Osteocyte (in vitro differentiated cells): Measurements from ENCODE around the gene CD82. TPM values are rescaled to one million over a fixed set of nuclear protein-coding genes. Genes with fewer than 3 reads are reported as not detected.
"Not testable (repeated sequence)": the region's sequence is repeated elsewhere in the genome, so short reads cannot be mapped to it uniquely, and the experiment has no call there.

ENCODE experiments used
- DNase-seq: peaks from one replicate; pipeline ENCODE4 v3.0.0; 2021; ENCODE audit warnings: mixed read lengths; ENCODE audit not compliant: unreplicated experiment; ENCODE audit errors: extremely low spot score
- H3K27ac Mint-ChIP-seq: one replicate; pipeline ENCODE4 v1.8.0; 2021; ENCODE audit warnings: mild to moderate bottlenecking, mixed read lengths; ENCODE audit not compliant: unreplicated experiment
- H3K27me3 Mint-ChIP-seq: one replicate; pipeline ENCODE4 v1.8.0; 2021; ENCODE audit warnings: mixed read lengths; ENCODE audit not compliant: unreplicated experiment
- H3K36me3 Mint-ChIP-seq: one replicate; pipeline ENCODE4 v1.8.0; 2021; ENCODE audit warnings: mixed read lengths; ENCODE audit not compliant: unreplicated experiment
- H3K4me1 Mint-ChIP-seq: one replicate; pipeline ENCODE4 v1.8.0; 2021; ENCODE audit warnings: mixed read lengths; ENCODE audit not compliant: unreplicated experiment
- H3K4me3 Mint-ChIP-seq: one replicate; pipeline ENCODE4 v1.8.0; 2021; ENCODE audit warnings: mild to moderate bottlenecking, moderate library complexity, mixed read lengths; ENCODE audit not compliant: unreplicated experiment
- H3K9me3 Mint-ChIP-seq: one replicate; pipeline ENCODE4 v1.8.0; 2021; ENCODE audit warnings: mixed read lengths; ENCODE audit not compliant: unreplicated experiment
- total RNA-seq: library from RNA; stranded (reverse); gene quantifications from 2 replicates; pipeline ENCODE4 v1.2.1, GENCODE V29; 2021
- TF ChIP-seq, protein P1 (sequence below): fragments of 200-600 bp; sonication (generic); IDR thresholded peaks from 2 replicates; pipeline ENCODE4 v1.5.0; 2021; ENCODE audit warnings: antibody characterized with exemption, mild to moderate bottlenecking, moderate library complexity

The CD82 gene
- total RNA-seq, 1 donor from 2014 or later: 34.6 TPM

DNA sequence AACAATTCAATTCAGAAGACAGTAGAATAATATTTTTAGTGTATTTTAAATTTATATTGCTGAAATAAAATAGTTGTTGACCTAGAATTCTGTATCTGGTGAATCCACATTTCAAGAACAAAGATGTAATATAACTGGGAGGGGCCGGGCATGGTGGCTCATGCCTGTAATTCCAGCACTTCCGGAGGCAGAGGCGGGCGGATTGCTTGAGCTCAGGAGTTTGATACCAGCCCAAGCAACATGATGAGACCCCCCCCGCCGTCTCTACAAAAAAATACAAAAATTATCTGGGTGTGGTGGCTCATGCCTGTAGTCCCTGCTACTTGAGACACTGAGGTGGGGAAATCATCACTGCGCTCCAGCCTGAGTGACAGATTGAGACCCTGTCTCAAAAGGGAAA is 72.6 kb downstream of the CD82 start:
- H3K36me3 Mint-ChIP-seq: peaks cover 4% of the 10 kb centered on the region
- peaks cover 6% of the 10 kb centered on the region for H3K9me3 Mint-ChIP-seq
- no peak for DNase-seq
- TF ChIP-seq, protein P1, sequence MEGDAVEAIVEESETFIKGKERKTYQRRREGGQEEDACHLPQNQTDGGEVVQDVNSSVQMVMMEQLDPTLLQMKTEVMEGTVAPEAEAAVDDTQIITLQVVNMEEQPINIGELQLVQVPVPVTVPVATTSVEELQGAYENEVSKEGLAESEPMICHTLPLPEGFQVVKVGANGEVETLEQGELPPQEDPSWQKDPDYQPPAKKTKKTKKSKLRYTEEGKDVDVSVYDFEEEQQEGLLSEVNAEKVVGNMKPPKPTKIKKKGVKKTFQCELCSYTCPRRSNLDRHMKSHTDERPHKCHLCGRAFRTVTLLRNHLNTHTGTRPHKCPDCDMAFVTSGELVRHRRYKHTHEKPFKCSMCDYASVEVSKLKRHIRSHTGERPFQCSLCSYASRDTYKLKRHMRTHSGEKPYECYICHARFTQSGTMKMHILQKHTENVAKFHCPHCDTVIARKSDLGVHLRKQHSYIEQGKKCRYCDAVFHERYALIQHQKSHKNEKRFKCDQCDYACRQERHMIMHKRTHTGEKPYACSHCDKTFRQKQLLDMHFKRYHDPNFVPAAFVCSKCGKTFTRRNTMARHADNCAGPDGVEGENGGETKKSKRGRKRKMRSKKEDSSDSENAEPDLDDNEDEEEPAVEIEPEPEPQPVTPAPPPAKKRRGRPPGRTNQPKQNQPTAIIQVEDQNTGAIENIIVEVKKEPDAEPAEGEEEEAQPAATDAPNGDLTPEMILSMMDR: no peak
- H3K4me3 Mint-ChIP-seq: no peak overlapping the region
- H3K27ac Mint-ChIP-seq: no peak overlapping the region
- peaks cover 4% of the 10 kb centered on the region for H3K4me1 Mint-ChIP-seq
- H3K27me3 Mint-ChIP-seq: peaks cover 67% of the 10 kb centered on the region

DNA sequence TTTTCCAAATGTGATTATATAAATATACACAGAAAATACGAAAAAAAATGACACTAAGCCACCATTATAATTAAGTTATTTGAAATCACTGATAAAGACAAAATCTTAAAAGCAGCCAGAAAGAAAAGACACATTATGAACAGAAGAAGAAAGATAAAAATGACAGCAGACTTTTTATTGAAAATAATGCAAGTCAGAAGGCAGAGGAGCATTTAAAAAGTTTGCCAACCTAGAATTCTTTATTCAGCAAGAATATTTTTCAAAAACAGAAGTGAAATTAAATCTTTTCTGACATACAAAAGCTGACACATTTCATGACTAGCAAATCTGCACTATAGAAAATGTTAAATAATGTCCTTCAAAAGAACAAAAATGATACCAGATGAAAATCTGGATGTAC is 77.8 kb downstream of the CD82 start:
- H3K36me3 Mint-ChIP-seq: peaks cover 7% of the 10 kb centered on the region
- TF ChIP-seq, protein P1: no peak
- peaks cover 86% of the 10 kb centered on the region for H3K27me3 Mint-ChIP-seq
- H3K4me3 Mint-ChIP-seq: no peak overlapping the region
- H3K27ac Mint-ChIP-seq: no peak overlapping the region
- no peaks in the 10 kb centered on the region for H3K4me1 Mint-ChIP-seq
- no peak for DNase-seq
- peaks cover 17% of the 10 kb centered on the region for H3K9me3 Mint-ChIP-seq

DNA sequence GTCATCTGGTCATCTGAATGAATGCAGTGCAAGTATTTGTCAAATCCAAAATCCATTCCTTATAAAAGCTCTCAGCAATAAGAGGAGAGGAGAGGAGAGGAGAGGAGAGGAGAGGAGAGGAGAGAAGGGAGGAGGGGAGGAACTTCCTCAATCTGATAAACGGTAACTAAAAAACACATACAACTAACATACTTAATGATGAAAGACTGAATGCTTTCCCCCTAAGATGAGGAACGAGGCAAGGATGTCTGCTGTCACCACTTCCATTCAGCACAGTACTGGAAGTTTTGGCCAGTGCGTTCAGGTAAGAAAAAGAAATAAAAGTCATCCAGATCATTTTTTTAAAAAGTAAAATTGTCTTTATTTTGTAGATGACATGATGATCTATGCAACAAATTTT is 80.4 kb downstream of the CD82 start:
- H3K27me3 Mint-ChIP-seq: peaks cover 82% of the 10 kb centered on the region
- TF ChIP-seq, protein P1: no peak
- H3K4me1 Mint-ChIP-seq: no peaks in the 10 kb centered on the region
- H3K4me3 Mint-ChIP-seq: no peak overlapping the region
- no peak for DNase-seq
- no peak overlapping the region for H3K27ac Mint-ChIP-seq
- peaks cover 17% of the 10 kb centered on the region for H3K9me3 Mint-ChIP-seq
- H3K36me3 Mint-ChIP-seq: peaks cover 7% of the 10 kb centered on the region

DNA sequence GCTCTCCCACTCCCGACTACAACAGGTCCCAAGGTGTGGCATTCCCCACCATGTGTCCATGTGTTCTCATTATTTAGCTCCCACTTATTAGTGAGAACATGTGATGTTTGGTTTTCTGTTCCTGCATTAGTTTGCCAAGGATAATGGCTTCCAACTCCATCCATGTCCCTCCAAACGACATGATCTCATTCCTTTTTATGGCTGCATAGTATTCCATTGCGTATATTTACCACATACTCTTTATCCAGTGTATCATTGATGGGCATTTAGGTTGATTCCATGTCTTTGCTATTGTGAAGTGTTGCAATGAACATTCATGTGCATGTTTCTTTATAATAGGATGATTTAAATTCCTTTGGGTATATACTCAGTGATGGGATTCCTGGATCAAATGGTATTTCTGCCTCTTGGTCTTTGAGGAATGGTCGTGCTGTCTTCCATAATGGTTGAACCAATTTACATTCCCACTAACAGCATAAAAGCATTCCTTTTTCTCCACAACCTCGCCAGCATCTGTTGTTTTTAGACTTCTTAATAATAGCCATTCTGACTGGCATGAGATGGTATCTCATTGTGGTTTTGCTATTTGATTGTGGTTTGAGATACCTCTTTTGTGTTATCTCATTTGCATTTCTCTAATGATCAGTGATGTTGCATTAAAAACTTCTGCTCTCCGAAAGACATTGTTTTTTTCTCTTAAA is 81.9 kb downstream of the CD82 start:
- H3K4me1 Mint-ChIP-seq, H3K4me3 Mint-ChIP-seq, DNase-seq, H3K27ac Mint-ChIP-seq, H3K36me3 Mint-ChIP-seq: not testable (repeated sequence)
- peaks cover 17% of the 10 kb centered on the region for H3K9me3 Mint-ChIP-seq
- H3K27me3 Mint-ChIP-seq: peaks cover 85% of the 10 kb centered on the region

DNA sequence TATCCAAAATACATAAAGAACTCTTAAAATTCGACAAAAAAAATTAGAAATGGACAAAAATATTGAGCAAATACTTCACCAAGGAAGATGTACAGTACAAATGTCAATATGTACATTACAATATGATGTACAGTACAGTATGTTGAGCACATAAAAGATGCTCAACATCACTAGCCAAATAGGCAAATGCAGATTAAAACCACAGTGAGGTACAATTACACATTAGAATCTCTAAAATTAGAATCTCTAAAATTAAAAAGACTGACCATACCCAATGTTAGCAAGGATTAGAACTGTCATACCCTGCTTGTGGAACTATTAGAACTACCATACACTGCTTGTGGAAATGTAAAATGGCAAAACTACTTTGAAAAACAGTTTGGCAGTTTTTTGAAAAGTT is 82.6 kb downstream of the CD82 start:
- no peak overlapping the region for H3K4me3 Mint-ChIP-seq
- no peak overlapping the region for H3K27ac Mint-ChIP-seq
- H3K27me3 Mint-ChIP-seq: peaks cover 85% of the 10 kb centered on the region
- H3K36me3 Mint-ChIP-seq: peaks cover 3% of the 10 kb centered on the region
- peaks cover 10% of the 10 kb centered on the region for H3K9me3 Mint-ChIP-seq
- TF ChIP-seq, protein P1: no peak
- peaks cover 2% of the 10 kb centered on the region for H3K4me1 Mint-ChIP-seq
- no peak for DNase-seq
